H9 (cell line): Measurements from ENCODE around the gene THUMPD1. TPM values are rescaled to one million over a fixed set of nuclear protein-coding genes. Genes with fewer than 3 reads are reported as not detected.
A peak's percentile ranks its signal among the peaks of the same experiment; 100 is the strongest.

Experiments
- DNase-seq: peaks from one replicate; pipeline ENCODE4 v3.0.0-alpha.2; 2017
- H2AFZ ChIP-seq: one replicate; pipeline ENCODE4 v1.6.1; 2013; ENCODE audit warnings: mild to moderate bottlenecking, low read length, control low read depth, moderate library complexity
- H2AK5ac ChIP-seq: 2 replicates; pipeline ENCODE4 v1.6.1; 2013; ENCODE audit warnings: low read length, control low read depth, mixed read lengths; ENCODE audit not compliant: insufficient read length
- H2BK120ac ChIP-seq: one replicate; pipeline ENCODE4 v1.6.1; 2013; ENCODE audit warnings: low read depth, mild to moderate bottlenecking, low read length, control low read depth, inconsistent platforms; ENCODE audit not compliant: poor library complexity, severe bottlenecking
- H2BK12ac ChIP-seq: 2 replicates; pipeline ENCODE4 v1.6.1; 2013; ENCODE audit warnings: low read length, control low read depth, mixed read lengths, low read depth; ENCODE audit not compliant: insufficient read length
- H2BK15ac ChIP-seq: 2 replicates; pipeline ENCODE4 v1.6.1; 2013; ENCODE audit warnings: low read depth, low read length, control low read depth
- H2BK20ac ChIP-seq: one replicate; pipeline ENCODE4 v1.6.1; 2013; ENCODE audit warnings: low read depth, mild to moderate bottlenecking, low read length, control low read depth, inconsistent platforms; ENCODE audit not compliant: poor library complexity, severe bottlenecking
- H2BK5ac ChIP-seq: 2 replicates; pipeline ENCODE4 v1.6.1; 2013; ENCODE audit warnings: low read length, control low read depth, mixed read lengths; ENCODE audit not compliant: insufficient read length
- H3K14ac ChIP-seq: 2 replicates; pipeline ENCODE4 v1.6.1; 2013; ENCODE audit warnings: low read length, control low read depth; ENCODE audit not compliant: insufficient read depth
- H3K18ac ChIP-seq: 2 replicates; pipeline ENCODE4 v1.6.1; 2013; ENCODE audit warnings: low read depth, mild to moderate bottlenecking, mixed read lengths, low read length, control low read depth; ENCODE audit not compliant: insufficient read length
- H3K23ac ChIP-seq: 2 replicates; pipeline ENCODE4 v1.6.1; 2013; ENCODE audit warnings: low read length, control low read depth, mixed read lengths, low read depth; ENCODE audit not compliant: insufficient read length
- H3K23me2 ChIP-seq: 2 replicates; pipeline ENCODE4 v1.6.1; 2013; ENCODE audit warnings: low read depth, mild to moderate bottlenecking, mixed read lengths, low read length, control low read depth; ENCODE audit not compliant: insufficient read length, poor library complexity, severe bottlenecking
- H3K27ac ChIP-seq: 2 replicates; pipeline ENCODE4 v1.5.1; 2013; ENCODE audit warnings: low read length, control low read depth, mixed read lengths, low read depth; ENCODE audit not compliant: insufficient read length
- H3K27me3 ChIP-seq: 2 replicates; pipeline ENCODE4 v1.6.1; 2013; ENCODE audit warnings: low read length, control low read depth, inconsistent platforms; ENCODE audit not compliant: insufficient read depth
- H3K4ac ChIP-seq: 2 replicates; pipeline ENCODE4 v1.6.1; 2013; ENCODE audit warnings: low read depth, mild to moderate bottlenecking, control low read depth, inconsistent platforms, low read length, moderate library complexity
- H3K4me1 ChIP-seq: 2 replicates; pipeline ENCODE4 v1.6.1; 2013; ENCODE audit warnings: low read length, control low read depth, inconsistent platforms; ENCODE audit not compliant: insufficient read depth
- H3K4me2 ChIP-seq: 2 replicates; pipeline ENCODE4 v1.6.1; 2013; ENCODE audit warnings: low read length, control low read depth, mixed read lengths; ENCODE audit not compliant: insufficient read length, insufficient read depth
- H3K56ac ChIP-seq: 2 replicates; pipeline ENCODE4 v1.6.1; 2013; ENCODE audit warnings: low read depth, mild to moderate bottlenecking, mixed read lengths, low read length, control low read depth; ENCODE audit not compliant: insufficient read length
- H3K79me1 ChIP-seq: 2 replicates; pipeline ENCODE4 v1.6.1; 2013; ENCODE audit warnings: low read depth, mild to moderate bottlenecking, moderate library complexity, low read length, control low read depth, inconsistent platforms; ENCODE audit not compliant: insufficient read depth, poor library complexity, severe bottlenecking
- H3K79me2 ChIP-seq: 2 replicates; pipeline ENCODE4 v1.6.1; 2013; ENCODE audit warnings: low read length, control low read depth, inconsistent platforms; ENCODE audit not compliant: insufficient read depth
- H3K9ac ChIP-seq: 2 replicates; pipeline ENCODE4 v1.6.1; 2013; ENCODE audit warnings: low read length, control low read depth, mixed read lengths; ENCODE audit not compliant: insufficient read length; ENCODE audit errors: extremely low read depth
- H3K9me3 ChIP-seq: one replicate; pipeline ENCODE4 v1.6.1; 2013; ENCODE audit warnings: low read depth, low read length, inconsistent platforms; ENCODE audit not compliant: control insufficient read depth
- H3T11ph ChIP-seq: one replicate; pipeline ENCODE4 v1.6.1; 2013; ENCODE audit warnings: mild to moderate bottlenecking, low read length, control low read depth, inconsistent platforms
- H4K20me1 ChIP-seq: one replicate; pipeline ENCODE4 v1.6.1; 2013; ENCODE audit not compliant: control insufficient read depth, insufficient read length, insufficient read depth
- H4K5ac ChIP-seq: 2 replicates; pipeline ENCODE4 v1.6.1; 2013; ENCODE audit warnings: low read depth, mild to moderate bottlenecking, mixed read lengths, low read length, control low read depth; ENCODE audit not compliant: insufficient read length
- H4K8ac ChIP-seq: replicated peaks from 2 replicates; pipeline ENCODE4 v1.6.1; 2013; ENCODE audit warnings: low read length, control low read depth, mixed read lengths, low read depth; ENCODE audit not compliant: insufficient read length
- H4K91ac ChIP-seq: 2 replicates; pipeline ENCODE4 v1.6.1; 2013; ENCODE audit warnings: low read depth, mild to moderate bottlenecking, moderate library complexity, mixed read lengths, low read length, control low read depth; ENCODE audit not compliant: insufficient read length
- H3K27ac Mint-ChIP-seq, 3 experiments: 2 replicates in 2 of 3; 3 replicates in 1 of 3; pipeline ENCODE4 v1.8.0; 2020 to 2021; ENCODE audit warnings: mixed read lengths in 3 of 3, mild to moderate bottlenecking in 1 of 3, moderate library complexity in 1 of 3
- H3K27me3 Mint-ChIP-seq: 2 replicates; pipeline ENCODE4 v1.8.0; 2021; ENCODE audit warnings: low read depth, mild to moderate bottlenecking, moderate library complexity, mixed read lengths
- H3K36me3 Mint-ChIP-seq, 3 experiments: 2 replicates in 2 of 3; 3 replicates in 1 of 3; pipeline ENCODE4 v1.8.0; 2020 to 2021; ENCODE audit warnings: low read depth in 3 of 3, mixed read lengths in 3 of 3; ENCODE audit not compliant: insufficient read depth in 1 of 3
- H3K4me1 Mint-ChIP-seq, 2 experiments: 2 replicates each; pipeline ENCODE4 v1.8.0; 2020; ENCODE audit warnings: mixed read lengths in 2 of 2
- H3K4me3 Mint-ChIP-seq, 2 experiments: 2 replicates in 1 of 2; 3 replicates in 1 of 2; pipeline ENCODE4 v1.8.0; 2020 to 2021; ENCODE audit warnings: mild to moderate bottlenecking in 2 of 2, mixed read lengths in 2 of 2, moderate library complexity in 1 of 2
- H3K9me3 Mint-ChIP-seq, 2 experiments: 2 replicates in 1 of 2; 3 replicates in 1 of 2; pipeline ENCODE4 v1.8.0; 2020; ENCODE audit warnings: mild to moderate bottlenecking in 2 of 2, mixed read lengths in 2 of 2, moderate library complexity in 1 of 2
- WGBS: extraction: QIAGEN DNeasy Blood & Tissue Kit; methylation state at CpG from one replicate; pipeline ENCODE4 v1.1.7; 2013; ENCODE audit warnings: missing lambda C conversion rate, low lambda C conversion rate, mixed read lengths; ENCODE audit not compliant: insufficient read length; ENCODE audit errors: extremely low coverage; 5-methylcytosine and 5-hydroxymethylcytosine counted together
- total RNA-seq: library from RNA; stranded (reverse); gene quantifications from 2 replicates; pipeline ENCODE4 v1.2.1, GENCODE V29; 2021
- TF ChIP-seq, protein P1 (sequence below): fragments of 200-600 bp; sonication (generic); conservative IDR thresholded peaks from 3 replicates; pipeline ENCODE4 v1.8.0; 2021; ENCODE audit warnings: antibody characterized with exemption, mild to moderate bottlenecking

The THUMPD1 gene
- total RNA-seq, 1 experiment from 2014 or later = 51.3 TPM

DNA sequence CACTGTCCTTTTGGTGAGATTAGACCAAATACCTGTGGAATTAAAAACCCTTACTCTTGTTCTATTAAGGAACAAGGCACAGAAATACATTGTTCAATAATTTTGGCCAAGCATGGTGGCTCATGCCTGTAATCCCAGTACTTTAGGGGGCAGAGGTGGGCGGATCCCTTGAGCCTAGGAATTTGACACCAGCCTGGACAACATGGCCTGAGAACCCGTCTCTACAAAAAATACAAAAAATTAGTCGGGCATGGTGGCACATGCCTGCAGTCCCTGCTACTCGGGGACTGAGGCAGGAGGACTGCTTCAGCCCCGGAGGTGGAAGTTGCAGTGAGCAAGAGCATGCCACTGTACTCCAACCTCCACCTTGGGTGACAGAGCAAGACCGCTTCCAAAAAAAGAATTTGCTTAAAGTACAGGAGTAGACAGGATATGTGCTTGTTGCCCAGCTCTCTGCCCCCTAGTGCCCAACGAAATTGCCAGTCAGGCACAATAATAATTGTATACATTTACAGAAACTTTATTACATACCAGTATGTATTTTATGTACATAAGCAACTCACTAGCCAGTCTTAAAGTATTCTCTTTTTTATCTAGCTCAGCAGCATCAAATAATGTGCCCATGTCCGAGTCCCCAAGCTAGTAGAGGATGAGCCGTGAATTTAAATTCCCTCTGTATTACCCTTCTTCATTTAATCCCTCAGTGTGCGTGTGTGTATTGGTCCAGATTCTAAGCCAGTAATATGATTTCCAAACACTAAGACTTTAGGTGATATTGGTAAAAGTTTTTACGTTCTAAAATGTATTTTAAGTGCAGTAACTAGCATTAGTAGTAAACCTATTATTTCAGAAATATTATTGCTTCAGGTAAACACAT lies 1.4 kb downstream of the THUMPD1 start:
- DNase-seq = no peak
- no peak overlapping the region for H4K5ac ChIP-seq
- Mint-ChIP-seq H3K27ac (no peak overlapping the region; a peak in 1 of 7 replicates), H3K36me3 (peaks cover 17 to 35% (median 29%) of the 10 kb centered on the region in 3 experiments; a peak in 6 of 7 replicates), H3K27me3 (no peaks in the 10 kb centered on the region; the same call in 1 of the 2 replicates), H3K4me3 (peak overlapping the region; percentile 96 to 97), H3K9me3 (peaks cover 6 to 7% of the 10 kb centered on the region in 2 experiments; a peak in 4 of 5 replicates), H3K4me1 (peaks cover 7 to 8% of the 10 kb centered on the region in 2 experiments)
- no peak overlapping the region for H2BK20ac ChIP-seq
- no peak overlapping the region for H3K18ac ChIP-seq
- H3K9me3 ChIP-seq = no peaks in the 10 kb centered on the region
- H3K14ac ChIP-seq = no peak overlapping the region
- no peak overlapping the region for H3T11ph ChIP-seq
- H2AK5ac ChIP-seq = no peak overlapping the region
- no peak overlapping the region for H4K8ac ChIP-seq
- H3K4me1 ChIP-seq = no peaks in the 10 kb centered on the region; the same call in 1 of the 2 replicates
- no peak overlapping the region for H2BK15ac ChIP-seq
- no peak overlapping the region for H2AFZ ChIP-seq
- no peaks in the 10 kb centered on the region for H4K20me1 ChIP-seq
- H3K4ac ChIP-seq = no peak overlapping the region
- WGBS = no CpG with 5 or more reads among the region's 11 CpGs
- H2BK120ac ChIP-seq = no peak overlapping the region
- no peak overlapping the region for H3K23ac ChIP-seq
- peak overlapping the region; percentile 65 for H3K4me2 ChIP-seq
- H3K23me2 ChIP-seq = peaks cover 5% of the 10 kb centered on the region
- H3K27me3 ChIP-seq = no peaks in the 10 kb centered on the region
- peak overlapping the region; percentile 80 for H3K9ac ChIP-seq
- TF ChIP-seq, protein P1, sequence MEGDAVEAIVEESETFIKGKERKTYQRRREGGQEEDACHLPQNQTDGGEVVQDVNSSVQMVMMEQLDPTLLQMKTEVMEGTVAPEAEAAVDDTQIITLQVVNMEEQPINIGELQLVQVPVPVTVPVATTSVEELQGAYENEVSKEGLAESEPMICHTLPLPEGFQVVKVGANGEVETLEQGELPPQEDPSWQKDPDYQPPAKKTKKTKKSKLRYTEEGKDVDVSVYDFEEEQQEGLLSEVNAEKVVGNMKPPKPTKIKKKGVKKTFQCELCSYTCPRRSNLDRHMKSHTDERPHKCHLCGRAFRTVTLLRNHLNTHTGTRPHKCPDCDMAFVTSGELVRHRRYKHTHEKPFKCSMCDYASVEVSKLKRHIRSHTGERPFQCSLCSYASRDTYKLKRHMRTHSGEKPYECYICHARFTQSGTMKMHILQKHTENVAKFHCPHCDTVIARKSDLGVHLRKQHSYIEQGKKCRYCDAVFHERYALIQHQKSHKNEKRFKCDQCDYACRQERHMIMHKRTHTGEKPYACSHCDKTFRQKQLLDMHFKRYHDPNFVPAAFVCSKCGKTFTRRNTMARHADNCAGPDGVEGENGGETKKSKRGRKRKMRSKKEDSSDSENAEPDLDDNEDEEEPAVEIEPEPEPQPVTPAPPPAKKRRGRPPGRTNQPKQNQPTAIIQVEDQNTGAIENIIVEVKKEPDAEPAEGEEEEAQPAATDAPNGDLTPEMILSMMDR = peak; percentile 46; the same call in 2 of the 3 replicates
- H4K91ac ChIP-seq = no peak overlapping the region
- H3K27ac ChIP-seq = no peak overlapping the region
- no peaks in the 10 kb centered on the region for H3K79me1 ChIP-seq
- peaks cover 9% of the 10 kb centered on the region; the same call in 1 of the 2 replicates for H3K79me2 ChIP-seq
- H2BK5ac ChIP-seq = no peak overlapping the region
- H2BK12ac ChIP-seq = no peak overlapping the region
- H3K56ac ChIP-seq = no peak overlapping the region
